Measurements from ENCODE around the gene B3GLCT.
"Not testable (repeated sequence)": the region's sequence is repeated elsewhere in the genome, so short reads cannot be mapped to it uniquely, and the experiment has no call there.

The B3GLCT gene

DNA sequence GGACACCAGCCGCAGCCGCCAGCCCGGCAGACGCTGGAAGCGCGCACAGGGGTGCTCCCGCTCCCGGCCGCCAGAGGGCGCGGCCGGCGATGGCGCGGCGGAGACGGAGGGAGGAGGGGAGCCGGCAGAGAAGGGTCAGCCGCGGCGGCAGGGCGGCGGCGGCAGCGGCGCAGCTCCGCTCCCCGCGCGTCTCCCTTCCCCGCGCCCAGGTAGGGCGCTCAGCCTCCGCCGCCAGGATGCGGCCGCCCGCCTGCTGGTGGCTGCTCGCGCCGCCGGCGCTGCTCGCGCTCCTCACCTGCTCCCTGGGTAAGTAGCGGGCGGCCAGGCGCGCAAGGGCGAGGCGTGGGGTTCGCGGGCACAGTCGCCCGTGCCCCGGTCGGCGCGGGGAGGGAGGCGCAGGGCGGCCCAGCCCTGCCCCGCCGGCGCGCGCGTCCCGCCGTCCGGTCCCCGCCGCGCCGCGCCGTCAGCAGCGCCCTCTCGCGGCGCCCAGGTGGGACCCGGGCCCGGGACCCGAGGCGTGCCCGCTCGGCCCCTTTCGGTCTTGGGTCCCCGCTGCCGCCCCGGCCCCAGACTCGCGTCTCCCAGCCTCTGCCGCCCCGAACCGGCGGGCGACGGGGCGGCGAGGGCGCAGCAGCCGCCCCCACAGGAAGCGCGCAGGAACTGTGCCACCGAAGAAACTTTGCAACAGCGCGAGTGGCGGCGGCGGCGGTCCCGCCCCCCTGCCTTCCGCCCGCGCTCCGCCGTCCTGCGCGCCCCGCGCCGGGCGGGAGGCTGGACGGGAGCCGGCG is at the start of gene B3GLCT:
Gene B3GLCT (plus strand): TSS at position 127 of the 788 bp plus-strand sequence. CDS start 110 bp downstream, at position 237.
- DNase-seq, result peak; percentile 80

DNA sequence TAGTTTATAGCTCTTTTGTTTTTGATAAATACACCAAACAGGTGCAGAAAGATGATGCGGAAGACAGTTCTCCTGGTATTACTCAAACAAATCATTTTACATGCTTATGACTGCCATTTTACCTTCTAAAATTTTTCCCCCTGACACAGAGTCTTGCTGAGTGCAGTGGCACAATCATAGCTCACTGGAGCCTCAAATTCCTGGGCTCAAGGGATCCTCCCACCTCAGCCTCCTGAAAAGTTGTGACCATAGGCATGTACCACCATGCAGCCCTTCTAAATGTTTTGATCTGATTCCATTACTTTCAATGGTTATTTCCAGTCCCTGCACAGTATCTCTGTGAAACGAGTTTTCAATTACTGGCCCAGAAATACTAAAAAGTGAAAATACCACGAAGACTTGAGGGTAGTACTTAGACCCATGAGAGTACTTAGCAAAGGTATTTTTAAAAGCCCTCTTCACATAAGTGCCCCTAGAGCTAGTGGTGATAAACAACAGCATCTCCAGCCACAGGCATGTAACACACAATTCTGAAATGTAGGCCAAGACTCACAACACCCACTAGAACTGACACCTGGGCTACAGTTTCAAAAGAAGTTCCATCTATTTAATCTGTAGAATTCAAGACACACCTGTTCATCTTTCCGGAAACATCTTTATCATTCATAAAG is 49.3 kb upstream of the B3GLCT start:
- no peak for DNase-seq

DNA sequence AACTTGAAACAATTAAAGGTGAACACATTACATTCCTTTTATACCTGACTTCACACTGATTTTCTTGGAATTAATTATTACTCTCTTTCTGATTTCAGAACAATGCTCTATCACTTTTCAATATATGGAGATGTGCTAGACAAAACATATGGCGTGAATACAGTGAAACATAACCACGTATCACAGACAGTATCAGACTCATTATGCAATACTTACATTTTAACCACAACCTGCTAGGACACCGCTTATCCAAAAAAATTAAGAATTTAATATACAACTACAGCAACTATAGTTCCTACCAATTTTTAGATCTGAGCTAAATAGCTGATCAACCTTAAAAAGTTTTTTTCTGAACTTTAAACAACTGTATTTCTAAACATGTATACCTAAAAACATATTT is 47.9 kb upstream of the B3GLCT start:
- no peak for DNase-seq

DNA sequence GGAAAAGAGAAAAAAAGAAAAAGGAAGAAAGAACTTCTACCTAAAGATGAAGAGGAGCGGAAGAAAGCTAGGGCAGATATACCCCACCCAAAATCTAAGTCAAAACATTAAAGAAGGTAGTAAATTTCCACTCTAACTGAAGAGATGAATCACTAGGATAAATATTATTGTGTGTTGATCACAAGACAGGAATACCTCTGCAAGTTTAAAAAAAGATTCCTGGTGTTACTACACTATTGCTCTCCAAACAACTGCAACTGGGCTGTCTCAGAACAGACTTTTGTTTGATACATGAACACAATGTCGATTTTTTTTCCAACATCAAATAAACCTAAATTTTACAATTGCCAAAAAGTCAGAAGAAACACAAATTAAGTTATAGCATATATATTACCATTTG is 44.8 kb upstream of the B3GLCT start:
- DNase-seq, result no peak

DNA sequence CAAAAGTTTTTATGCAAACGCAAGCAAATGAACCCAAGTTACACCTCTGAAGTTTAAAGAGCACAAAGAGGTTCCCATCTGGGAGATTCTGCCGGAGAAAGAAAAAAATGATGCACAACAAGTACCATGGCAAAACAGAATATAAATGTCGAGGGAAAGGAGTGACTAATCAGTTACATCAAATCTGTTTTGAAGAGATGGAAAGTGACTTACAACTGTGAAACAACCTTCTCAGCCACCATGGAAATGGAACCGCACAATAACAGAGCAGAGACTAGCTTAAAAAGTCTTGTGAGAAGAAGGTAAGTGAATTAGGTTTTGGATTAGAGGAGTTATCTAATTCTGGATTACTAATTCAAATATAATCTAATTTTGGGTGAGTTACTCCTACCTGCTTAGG is 40.5 kb upstream of the B3GLCT start:
- DNase-seq, result no peak

DNA sequence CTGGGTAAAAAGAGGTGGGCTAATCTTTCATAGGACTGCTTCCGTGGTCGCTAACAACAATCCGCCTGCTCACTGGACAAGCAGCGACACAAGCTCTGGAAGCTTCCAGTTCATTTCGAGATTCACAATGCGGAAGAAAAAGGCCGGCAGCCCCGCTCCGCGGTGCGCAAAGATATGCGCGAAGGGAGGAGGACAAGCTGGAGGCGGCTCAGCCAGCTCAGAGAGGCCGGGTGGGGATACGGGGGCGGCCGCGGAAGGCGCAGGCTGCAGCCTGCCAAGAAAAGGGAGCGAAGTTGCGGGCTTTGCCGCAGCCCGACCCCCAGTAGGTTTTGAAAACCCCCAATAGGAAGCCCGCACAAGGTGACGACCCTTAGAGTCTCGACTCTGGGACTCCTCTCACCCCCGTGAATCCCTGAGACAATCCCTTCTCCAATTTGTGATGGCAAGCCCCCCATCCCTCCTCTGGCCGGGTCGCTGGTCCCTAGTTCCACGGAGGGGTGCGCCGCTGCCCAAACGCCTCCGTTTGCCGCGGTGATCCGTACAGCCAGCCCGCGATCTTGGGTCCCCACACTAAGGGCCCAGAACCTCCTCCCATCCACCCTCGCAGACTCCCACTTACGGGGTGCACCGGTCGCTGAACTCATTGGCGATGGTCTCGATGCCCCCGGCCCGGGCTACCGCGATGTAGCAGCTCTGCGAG is 38.8 kb upstream of the B3GLCT start:
- DNase-seq, result peak; percentile 69

DNA sequence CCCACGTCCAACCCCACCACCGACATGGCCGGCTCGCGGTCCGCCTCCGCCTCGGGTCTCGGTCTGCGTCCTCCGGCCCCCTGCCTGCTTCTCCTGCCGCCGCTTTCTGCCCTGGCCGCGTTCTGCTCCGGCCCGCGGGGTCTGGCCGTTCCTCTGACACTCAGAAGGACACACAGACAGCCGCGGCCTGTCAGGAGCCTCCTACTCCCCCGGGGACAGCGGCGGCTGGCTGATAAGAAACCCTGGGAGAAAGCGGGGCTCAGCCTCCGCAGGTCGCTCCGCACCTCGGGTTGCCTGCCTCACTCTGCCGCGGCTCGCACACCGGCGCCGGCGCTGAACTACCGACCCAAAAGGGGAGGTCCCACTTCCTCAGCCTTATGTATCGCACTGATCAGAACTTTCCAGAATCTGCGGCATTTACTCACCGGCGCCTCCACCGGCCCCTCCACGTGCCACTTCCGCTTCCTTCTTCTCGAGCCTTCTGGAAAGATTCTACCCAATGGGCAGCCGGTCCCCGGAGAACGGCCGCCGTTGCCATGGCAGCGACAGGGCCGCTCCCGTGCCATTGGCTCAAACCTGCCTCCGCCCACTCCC is 38.1 kb upstream of the B3GLCT start, which contains the start of gene HSPH1:
Gene HSPH1 (minus strand): TSS at position 348 of the 594 bp plus-strand sequence. CDS start 322 bp downstream, at position 26.
- peak; percentile 99 for DNase-seq

DNA sequence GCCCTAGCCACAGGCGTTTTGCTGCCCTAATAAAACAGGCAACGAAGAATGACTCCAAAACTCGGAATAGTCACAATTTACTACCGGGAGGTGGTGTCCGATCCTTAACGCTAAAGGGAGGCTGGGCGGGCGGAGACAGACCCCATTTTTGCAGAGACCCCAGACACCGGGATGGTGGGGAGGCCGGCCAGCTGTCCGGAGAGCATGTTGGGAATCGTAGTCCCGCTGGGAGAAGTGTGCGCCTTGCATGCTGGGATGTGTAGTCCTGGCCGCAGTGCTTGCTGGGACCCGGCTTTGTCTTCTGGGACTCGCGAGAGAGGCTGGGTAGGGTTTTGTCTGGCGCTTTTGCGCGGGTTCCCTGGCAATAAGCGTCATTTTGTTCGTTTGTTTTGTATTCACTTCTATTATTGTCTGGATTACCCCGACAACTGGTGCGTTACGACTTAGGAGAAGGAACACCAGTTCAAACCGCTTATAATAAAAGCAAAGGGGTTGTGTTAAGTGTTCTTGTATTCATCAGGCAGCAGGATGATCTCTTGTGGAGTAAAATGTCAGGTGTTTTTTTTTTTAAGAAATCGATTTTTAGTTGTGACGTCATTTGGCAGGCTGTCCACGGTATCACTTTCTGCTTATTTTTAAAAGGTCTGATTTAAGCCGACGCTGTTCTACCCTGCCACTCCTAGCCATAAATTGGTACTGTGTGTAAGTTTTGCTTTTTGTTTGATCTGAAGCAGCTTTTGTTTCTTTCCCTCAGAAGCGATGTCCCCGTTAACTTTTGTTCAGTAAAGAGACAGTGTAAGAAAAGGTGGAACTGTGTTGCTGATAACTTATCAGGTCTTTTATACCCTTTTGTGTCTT is 37.4 kb upstream of the B3GLCT start:
- DNase-seq, result peak; percentile 99

DNA sequence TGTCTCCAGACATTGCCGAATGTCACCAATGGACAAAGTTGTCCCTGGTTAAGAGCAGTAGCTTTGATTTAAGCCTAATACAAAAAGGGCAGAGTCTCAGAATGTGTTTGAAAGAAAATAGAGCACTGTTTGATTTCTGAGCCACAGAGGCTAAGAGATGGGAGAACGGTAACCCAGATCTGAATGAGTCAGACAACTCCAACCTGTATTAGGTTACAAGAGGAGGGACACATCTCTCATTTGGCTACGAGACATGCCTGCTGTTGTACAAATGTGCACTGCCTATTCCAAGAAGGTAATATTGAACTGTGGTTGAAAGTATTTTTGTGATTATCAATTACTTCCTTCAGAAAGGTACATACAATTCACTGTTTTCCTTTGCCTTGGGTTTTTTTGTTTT is 33.2 kb upstream of the B3GLCT start:
- DNase-seq, result no peak

DNA sequence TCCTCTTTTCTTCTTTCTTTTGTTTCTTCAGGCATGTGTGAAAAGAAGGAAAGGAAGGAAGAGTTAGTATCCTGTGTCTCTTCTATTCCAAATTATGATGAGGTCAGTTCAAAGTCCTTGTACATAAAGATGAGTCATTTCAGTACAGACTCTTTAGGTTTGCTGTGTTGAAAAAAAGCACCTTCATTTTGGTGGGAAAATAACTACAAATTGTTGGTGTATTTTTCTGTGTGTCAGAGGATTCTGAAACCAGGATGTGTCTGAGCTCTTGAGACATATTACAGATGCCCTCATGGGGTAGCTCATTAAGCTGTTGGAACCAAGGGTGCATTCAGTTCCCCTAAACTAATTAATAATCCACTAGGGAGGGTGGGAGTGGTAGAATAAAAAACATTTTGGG is 32.3 kb upstream of the B3GLCT start:
- DNase-seq, result peak; percentile 8

DNA sequence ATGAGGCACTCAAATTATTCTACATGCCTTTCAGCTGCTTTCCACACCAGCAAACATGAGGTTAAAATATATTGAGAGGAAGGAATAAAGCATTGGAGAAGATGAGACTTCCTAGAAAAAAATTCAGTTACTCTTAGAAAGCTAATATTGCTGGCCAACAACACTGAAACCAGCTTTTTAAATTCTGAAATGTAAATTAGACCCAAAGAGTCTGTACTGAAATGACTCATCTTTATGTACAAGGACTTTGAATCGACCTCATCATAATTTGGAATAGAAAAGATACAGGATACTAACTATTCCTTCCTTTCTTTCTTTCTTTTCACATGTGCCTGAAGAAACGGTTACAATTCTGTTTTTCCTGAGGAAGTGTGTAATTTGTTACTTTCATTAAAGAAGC is 31.6 kb upstream of the B3GLCT start:
- no peak for DNase-seq

DNA sequence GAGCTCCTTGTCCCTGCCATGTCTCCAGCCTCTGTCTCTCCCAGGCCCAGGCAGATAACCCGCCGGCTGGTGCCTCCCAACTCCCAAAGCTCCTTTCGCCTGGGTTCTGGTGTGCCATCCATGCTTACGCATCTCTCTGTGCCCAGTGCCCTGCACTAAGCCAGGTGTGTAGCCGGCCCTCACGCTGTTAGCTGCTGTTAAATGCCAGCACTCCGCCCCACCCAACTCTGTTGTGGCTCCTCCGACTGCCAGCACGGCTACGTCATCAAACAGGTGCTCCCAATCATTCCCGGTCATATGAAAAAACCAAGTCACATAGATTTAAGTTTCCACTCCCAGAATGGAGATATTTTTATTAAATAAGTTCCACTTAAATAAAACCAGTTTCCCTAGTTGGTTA is 31.0 kb upstream of the B3GLCT start:
- DNase-seq, result no peak

DNA sequence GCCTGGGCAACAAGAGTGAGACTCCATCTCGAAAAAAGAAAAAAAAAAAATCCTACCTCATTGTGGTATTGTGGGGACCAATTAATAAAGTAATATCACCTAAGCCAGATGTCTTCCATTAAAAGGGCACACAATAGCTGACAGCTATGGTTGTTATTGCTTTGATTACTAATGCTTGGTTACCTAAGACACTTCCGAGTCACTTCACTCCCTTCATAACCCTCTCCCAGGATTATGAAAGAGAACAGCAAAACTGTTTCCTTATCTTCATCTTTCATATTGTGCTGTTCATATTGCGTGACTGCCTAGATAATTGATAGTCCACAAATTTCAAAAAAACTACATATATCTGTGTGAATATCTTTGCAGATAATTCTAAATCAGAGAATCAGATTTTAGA is 27.8 kb upstream of the B3GLCT start:
- peak; percentile 42 for DNase-seq

DNA sequence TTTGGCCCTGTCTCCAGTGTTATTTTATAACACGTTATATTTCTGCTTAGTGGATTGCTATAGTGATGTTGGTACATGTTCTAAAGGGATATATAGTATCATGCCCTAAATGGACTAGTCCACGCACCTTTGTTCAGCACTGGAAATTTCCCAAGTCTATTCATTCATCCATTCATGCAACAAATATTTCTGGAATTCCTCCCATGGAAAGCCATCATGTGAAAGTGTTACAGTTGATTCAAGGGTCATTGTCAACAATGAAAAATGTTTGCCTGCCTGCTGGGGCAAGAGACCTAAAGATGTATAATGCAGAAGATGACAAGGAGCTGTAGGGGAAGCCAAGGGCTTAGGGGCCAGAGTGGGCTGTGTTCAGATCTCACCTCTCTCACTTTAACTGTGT is 27.2 kb upstream of the B3GLCT start:
- peak; percentile 94 for DNase-seq

DNA sequence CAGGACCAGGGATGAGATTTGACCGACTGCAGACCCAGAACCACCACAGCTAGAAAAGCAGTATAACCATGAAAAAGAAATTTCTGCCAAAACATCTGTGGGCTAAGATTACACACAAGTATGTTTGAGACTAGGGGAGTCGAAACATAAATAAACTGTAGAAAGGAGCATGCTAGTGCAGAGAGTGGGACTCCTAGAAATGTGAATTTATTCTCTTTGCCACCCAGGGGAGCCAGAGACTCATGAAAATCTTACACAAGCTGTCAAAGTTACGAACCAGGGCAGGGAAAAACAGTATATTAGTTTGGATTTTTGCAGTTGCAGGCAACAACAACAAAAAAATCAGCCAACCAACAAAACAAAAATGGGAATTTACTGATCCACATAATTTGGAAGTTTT is 25.8 kb upstream of the B3GLCT start:
- peak; percentile 8 for DNase-seq

DNA sequence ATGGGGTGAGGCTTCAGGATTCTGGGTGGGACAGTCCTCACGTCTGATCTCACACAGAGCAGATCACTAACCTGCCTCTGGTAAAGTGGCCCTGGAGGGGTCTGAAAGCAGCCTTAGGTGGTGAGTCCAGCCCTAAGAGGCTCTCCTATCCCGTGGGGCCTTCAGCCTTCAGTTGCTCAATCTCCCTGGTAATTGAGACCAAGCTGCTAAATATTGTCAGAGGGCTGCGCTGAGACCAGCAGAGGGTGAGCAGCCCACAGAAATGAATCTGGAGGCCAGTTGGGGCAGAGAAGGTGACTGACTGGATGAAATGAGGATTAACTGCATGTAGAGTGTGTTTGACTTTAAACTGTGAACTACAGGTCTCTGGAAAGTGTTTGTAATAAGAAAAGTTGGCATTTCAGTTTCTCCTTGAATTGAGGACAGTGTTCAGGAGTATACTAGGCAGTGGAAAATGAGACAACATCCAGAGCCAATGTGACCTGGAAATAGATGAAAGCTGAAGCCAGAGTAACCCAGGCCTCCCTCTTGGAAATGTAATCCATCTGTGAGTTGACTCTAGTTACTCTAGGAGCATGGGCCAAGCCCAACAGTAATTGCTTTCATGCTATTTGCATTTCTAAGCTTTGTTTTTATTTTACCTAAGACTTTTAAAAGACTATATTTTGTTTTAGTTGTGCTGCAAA is 23.8 kb upstream of the B3GLCT start:
- no peak for DNase-seq

DNA sequence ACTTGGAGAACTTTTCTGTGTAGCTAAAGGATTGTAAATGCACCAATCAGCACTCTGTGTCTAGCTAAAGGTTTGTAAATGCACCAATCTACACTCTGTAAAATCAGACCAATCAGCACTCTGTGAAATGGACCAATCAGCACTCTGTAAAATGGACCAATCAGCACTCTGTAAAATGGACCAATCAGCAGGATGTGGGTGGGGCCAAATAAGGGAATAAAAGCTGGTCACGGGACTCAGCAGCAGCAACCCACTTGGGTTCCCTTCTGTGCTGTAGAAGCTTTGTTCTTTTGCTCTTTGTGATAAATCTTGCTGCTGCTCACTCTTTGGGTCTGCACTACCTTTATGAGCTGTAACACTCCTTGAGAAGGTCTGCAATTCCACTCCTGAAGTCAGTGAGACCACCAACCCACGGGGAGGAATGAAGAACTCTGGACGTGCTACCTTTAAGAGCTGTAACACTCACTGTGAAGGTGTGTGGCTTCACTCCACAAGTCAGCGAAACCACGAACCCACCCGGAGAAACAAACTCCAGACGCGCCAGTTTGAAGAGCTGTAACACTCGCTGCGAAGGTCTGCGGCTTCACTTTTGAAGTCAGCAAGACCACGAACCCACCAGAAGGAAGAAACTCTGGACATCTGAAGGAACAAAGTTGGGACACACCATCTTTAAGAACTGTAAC is 21.8 kb upstream of the B3GLCT start:
- not testable (repeated sequence) for DNase-seq

DNA sequence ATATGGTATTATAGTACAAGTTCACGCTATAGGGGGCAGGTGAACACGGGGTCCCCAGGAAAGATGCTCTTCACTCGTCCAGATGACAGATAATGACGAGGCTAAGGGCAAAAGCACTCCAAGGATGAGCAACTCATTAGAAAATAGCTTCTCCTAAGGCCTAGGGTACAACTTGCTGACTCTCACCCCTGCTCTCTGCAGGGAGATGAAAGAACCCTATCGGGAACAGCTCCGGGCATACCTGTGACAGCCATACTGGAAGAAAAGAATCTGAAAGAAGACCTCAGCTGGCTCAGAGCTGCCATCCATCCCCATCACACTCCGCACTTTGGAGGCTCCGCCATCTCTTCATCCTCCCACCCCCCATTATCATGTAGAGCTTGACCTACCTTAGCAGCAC is 20.5 kb upstream of the B3GLCT start:
- DNase-seq, result no peak

DNA sequence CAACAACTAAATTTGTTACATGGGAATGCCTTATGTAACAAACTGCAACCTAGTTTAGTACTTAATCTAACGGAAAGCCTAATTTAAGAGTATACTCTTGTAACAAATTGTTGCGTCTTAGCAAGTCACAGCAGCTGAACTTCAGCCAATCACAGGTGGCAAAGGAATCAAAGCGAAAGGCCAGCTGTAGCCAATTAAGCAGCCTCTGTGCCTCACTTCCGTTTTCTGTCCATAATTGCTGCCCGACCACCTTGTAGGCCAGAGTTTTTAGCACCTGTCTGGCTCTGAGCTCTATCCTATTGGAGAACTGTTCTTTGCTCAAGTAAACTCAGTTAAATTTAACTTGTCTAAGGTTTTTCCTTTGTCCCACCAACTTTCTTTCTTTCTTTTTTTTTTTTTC is 20.0 kb upstream of the B3GLCT start:
- no peak for DNase-seq

DNA sequence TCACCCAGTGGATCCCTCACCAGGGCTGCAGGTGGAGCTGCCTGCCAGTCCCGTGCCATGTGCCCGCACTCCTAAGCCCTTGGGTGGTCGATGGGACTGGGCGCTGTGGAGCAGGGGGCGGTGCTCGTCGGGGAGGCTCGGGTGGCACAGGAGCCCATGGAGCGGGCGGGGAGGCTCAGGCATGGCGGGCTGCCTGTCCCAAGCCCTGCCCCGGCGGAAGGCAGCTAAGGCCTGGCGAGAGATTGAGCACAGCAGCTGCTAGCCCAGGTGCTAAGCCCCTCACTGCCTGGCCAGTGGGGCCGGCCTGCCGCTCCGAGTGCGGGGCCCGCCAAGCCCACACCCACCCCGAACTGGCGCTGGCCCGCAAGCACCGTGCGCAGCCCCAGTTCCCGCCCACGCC is 16.8 kb upstream of the B3GLCT start:
- DNase-seq, result no peak

DNA sequence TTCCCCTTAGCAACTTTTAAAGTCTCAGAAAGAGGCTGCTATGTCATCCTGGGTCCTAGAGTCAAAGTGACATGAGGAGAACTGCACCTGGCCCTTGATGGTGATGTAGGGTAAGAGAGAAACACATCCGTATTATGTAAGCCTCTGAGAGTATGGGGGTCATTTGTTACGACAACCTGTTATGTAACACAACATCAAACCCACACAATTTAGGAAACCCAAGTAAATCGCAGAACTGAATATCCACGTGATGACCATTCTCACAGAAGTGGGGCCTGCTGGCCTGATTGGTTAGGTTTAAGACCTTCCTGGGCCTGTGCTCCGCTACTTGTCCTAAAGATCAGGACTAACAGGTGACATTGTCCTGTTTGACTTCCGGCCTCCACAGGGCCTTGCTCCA is 15.3 kb upstream of the B3GLCT start:
- no peak for DNase-seq

All from EL (cell line).